DMS153 (cell line): ENCODE measurements around the gene DOCK4.

Source experiments
- DNase-seq: peaks from one replicate; lab custom pipeline; 2025; lab: John Stamatoyannopoulos, UW

The DOCK4 gene

DNA sequence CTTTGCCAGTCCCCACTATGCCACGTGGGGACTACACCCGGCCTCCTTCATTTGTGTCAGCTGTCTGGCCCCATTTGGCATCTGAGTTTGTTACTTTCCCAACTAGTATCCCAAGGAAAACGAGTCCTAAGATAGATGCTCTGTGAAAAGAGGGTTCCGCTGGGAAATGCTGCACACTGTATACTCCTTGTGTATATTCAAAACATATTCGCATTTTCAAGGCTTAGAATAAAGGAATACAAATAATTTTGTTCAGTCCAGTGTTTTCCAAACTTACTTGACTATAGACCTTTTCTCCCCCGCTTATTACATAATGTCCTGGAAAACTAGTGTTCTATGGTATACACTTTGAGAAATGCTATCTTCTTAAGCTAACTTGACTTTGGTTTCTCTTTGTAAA, 476.1 kb downstream of the DOCK4 start:
- DNase-seq, result no peak

DNA sequence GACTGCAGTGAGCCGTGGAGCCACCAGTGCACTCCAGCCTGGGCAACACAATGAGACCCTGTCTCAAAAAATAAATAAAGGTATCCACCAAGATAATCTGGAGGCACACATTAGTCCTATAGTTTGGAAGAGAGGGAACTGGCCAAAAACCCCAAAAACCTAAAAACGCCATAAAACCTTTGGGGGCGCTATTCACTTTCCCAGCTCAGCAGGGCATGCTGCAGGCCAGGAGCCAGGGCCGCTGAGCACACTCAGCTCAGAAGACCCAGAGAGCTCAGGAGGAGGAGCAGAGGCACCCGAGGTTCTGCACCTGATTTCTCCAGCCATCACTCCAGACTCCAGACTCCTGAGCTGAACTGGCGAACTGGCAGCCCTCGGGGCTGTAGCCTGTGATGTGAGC, 476.7 kb downstream of the DOCK4 start:
- no peak for DNase-seq

DNA sequence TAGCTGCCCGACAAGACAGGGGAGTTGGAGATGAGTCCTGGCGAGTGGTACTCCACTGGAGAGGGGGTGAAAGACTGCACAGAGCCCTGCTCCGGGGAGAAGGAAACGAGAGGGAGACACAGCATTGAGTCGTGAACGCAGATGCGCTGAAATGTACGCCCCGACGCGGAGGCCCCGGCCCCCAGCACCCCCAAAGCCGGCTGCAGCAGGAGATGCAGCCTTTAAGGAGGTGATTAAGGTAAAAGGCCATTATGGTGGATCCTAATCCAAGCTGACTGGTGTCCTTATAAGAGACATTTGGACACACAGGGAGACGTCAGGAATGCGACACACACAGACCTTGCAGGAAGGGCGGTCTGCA, 477.6 kb downstream of the DOCK4 start:
- no peak for DNase-seq

DNA sequence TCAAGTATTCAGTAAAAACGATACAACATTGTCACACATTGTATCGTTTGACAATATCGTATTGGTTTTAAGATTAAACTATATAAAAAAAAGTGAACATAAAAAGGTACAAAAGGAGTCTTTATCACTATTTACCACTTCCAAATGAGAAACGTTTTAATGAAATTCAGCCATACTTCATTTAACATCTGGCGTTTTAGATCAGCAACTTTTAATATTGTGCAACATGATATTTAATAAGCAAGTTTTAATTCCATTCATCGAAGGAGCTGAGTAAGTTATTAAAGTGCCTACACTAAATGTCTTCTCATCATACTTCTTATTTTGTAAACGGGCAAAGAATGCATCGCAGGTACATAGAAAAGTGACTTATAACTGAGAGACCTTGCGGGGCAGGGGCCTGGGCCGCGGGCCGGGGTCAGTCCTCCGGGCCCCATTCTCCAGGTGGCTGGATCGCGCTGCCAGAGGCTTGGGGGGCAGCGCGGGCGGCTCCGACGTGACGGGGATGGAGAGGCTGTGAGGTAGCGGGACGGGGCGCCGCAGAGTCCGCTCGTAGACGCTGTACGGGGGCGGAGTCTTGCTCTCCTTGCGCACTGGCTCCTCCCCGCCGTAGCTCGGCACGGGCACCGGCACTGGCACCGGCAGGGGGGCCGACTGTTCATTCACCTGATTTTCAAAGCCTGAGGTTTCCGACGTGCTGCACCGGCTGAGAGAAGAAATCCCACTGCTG, 478.1 kb downstream of the DOCK4 start:
- DNase-seq, result no peak

DNA sequence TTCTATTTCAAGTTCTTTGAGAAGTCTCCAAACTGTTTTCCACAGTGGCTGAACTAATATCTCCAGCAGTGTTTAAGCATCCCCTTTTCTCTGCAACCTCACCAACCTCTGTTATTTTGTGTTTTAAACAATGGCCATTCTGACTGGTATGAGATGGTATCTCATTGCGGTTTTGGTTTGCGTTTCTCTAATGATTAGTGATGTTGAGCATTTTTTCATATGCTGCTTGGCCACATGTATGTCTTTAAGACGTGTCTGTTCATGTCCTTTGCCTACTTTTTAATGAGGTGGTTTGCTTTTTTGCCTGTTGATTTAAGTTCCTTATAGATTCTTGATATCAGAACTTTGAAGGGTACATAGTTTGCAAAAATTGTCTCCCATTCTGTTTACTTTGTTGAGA, 487.3 kb downstream of the DOCK4 start:
- DNase-seq, result no peak

DNA sequence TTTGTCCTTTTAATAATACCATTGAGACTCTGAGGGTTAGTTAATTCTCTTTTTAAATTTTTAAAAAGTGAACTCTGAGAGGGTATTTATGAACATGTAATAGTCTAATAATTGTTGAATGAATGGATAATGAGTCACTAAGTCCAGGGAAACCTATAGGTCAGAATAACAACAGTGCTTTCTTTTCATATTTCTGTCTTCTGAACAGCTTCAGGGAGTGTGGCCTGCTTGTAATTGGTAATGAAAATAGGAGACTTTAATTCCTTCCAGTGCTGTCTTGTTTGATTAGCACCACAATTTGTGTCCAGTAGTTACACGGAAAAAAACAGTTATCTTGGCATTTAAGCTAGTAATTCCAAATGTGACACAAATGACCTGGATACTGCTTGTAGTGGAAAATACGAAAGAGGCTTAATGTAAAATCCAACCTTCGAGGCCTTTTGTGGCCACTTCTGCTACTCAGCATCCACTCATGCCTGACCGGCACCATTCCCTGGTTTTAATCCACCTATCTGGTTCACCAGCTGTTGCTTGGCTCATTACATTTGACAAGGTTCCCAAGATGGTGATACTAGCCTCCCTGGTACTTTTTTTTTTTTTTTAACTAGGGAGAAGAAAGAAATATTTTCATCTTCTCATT, 494.7 kb downstream of the DOCK4 start:
- DNase-seq, result no peak

DNA sequence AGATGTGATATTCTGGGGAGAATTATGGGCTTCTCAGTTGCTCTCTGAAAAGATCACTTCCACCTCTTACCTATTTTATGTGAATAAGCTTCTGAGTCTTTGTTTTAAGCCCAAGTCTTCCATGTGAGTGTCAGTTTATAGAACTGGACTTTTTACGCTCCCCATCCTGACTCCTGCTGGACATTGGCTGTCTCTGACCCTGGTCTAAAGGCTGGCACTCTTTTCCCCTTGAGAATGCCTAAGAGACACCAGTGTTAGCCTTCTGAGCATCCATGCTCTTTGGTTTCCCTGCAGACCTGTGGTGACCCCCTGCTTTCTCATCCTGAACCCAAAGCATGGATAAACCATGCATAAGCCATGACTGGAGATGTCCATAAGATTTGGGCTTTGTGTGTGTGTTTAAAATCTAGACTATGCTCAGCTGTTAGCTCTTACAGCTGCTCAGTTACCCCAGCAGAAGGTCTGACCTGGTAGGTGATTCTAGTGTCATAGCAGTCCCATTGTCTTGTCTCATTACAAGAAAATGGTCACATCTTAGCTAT, 495.3 kb downstream of the DOCK4 start:
- DNase-seq, result no peak

DNA sequence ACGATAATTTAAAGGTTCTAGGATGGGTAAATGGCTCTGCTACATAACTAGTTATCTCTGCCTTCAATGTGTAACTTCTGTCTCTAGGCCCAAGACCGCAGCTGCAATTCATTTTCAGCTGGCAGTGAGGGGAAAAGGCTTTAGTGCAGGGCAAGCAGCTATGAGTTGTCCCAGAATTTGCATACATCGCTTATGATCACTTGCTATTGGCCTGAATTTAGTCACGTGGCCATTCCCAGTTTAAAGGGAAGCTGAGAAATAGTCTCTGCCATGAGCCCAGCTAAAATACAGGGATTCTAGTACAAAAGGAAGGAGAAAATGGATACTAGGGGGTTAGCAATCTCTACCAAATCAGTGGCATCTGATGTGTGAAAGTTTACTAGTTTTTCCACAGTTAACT, 498.1 kb downstream of the DOCK4 start:
- no peak for DNase-seq

DNA sequence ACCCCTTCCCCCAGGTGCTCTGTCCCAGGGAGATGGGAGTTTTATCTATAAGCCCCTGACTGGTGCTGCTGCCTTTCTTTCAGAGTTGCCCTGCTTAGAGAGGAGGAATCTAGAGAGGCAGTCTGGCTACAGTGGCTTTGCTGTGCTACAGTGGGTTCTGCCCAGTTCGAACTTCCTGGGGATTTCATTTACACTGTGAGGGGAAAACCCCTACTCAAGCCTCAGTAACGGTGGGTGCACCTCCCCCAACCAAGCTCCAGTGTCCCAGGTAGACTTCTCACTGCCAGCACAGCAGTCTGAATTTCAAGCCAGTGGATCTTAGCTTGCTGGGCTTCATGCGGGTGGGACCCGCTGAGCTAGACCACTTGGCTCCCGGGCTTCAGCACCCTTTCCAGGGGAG, 500.4 kb downstream of the DOCK4 start:
- no peak for DNase-seq

DNA sequence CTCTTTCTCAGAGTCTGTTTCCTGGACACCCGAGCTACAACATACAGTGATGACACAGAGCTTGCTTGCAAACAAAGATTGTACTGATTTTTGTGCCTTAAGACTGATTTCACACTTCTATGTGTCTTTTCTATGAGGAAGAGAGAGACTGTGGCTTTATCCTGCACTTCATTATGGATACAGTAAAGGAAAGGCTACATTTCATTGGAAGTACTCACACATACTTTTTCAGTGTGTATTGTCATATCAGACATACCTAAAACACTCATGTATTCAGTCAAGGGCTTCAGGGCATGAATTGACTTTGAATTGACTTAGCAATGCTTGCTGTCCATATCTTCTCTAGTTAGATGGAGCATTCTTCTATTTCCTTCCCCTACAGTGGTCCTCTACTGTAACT, 508.4 kb downstream of the DOCK4 start:
- no peak for DNase-seq

DNA sequence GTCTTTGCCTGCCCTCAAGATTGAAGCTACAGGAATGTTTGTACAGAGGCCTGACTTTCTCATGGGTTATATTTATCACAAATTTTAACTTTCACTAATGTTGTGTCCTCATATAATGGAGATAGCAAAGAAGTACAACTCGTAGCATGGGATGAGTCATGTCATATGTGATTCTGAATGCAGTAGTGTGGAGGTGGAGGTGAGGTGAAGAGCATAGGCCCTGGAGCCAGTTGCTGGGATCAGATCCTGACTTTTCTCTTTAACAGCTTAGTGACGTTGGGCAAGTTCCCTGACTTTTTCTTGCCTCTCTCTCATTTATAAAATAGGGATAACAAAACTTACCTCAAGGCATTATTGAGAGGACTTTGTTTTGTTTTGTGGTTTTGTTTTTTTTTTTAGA, 511.8 kb downstream of the DOCK4 start:
- no peak for DNase-seq

DNA sequence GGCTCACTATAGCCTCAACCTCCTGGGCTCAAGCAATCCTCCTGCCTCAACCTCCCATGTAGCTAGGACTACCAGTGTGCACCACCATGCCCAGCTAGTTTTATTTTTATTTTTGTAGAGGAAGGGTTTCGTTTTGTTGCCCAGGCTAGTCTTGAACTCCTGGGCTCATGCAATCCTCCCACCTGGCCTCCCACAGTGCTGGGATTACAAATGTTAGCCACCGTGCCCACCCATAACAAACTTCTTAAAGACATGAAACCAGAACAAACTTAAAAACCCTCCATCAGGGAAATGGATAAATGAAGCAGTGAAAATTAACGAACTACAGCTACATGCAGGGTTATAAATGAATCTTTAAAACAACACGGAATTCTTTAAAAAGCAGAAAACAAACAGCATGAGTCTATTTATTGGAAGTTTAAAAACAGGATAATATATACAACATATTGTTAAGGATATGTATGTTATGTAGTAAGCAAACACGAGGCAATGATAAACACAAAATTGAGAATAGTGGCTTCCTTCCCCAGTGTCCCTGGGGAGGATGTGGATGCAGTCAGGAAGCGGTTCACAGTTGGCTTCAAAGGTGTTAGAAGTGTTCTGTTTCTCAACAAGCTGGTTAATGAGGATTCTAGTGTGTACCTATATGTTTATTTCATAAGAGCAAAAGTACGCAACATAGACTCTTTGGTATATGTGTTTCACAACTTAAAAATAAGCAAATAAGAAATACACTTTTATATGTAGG, 515.7 kb downstream of the DOCK4 start:
- DNase-seq, result no peak

DNA sequence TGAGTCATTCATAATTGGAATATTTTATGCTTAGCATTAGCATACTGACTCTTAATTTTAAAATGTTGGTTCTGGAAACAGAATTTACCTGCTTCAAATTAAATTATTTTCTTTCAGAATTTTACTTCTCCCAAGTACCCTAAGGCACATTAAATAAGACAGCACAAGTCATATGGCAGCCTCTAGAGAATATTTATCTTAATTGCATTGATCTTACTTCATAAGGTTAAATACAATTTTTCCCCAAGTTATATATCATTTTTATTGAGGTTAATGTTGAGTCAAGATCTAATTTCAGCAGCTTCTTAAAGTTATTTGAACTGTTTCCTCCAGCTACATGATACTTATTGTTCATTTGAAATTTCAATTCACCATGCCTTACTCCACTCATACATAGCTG, 520.9 kb downstream of the DOCK4 start:
- DNase-seq, result no peak

DNA sequence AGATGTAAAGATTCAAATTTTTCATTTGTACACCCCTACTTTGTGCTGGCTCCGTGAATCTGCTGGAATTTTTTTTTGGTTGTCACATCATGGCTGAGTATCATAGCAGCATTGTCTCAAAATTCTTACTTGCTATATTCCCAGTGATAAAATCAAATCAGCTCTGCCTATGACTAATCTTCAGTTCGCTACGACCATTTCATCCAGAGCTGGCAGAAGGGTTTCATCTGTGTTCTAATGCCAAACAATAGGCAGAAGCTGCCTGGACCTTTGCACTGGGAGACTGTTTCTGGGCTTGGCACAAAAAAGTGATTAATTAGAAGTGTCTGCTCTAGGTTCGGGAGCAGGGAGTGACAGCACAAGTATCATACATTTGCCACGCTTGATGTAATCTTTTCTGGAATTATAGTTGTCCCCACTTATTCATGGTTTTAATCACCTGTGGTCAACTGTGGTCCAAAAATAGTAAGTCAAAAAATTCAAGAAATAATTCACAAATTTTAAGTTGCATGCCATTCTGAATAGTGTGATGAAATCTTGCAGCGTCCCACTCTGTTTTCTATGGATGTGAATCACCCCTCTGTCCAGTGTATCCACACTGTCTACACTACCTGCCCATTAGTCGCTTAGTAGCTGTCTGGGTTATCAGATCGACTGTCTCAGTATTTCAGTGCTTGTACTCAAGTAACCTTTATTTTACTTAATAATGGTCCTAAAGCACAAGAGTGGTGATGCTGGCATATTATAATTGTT, 523.4 kb downstream of the DOCK4 start:
- no peak for DNase-seq

DNA sequence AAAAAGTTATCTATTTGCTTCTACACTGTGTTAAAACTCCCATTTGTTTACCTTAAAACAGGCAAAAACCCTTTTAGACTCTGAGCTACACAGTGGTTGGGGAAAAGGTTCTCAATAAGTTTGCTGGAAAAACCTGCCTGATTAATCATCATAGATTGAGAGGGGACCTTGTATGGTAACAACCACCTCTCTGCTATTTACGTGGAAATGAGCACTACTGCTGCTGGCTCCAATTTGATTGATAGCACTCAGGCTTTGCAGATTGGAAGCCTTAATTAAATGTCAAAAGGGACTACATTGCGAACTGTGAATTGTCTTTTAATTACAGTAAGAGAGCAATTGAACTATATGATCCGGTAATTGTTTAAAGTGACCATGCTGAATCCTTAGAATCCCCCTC, 525.0 kb downstream of the DOCK4 start:
- DNase-seq, result no peak

DNA sequence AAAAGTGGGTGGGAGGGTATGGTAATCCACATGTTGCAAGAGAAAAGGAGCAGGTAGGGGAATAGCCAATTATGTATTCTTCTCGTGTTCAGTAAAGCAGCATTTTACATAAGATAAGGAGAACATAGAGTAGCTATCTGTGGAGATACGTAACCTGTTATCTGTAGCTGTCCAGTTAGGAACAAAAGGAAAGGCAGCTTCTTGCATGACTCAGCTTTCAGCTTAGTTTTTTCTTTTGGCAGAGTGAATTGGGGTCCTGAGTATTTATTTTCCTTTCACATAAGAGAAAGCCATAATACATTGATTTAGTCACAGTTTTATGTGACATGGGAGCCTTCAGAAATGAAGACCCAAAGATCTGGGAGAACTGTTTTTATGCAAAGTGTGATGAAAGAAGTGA, 527.2 kb downstream of the DOCK4 start:
- no peak for DNase-seq

DNA sequence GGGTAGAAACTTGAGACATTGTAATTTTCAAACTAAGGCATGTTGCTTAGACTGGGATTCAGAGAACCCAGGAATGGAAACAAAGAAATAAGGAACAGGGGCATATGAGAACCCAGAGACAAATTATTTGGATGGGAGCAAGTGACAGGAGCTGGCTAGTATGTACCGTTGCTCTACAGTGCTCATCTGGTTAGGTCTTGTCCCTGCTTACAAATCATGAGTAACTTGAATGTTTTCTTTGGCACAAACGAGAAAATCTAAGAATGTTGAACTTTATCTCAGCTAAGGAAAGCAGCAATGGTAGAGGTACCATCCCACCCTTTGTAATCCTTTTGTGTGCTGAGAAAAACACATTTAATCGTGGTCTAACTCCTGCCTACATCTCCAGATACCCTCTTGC, 527.9 kb downstream of the DOCK4 start:
- DNase-seq, result no peak

DNA sequence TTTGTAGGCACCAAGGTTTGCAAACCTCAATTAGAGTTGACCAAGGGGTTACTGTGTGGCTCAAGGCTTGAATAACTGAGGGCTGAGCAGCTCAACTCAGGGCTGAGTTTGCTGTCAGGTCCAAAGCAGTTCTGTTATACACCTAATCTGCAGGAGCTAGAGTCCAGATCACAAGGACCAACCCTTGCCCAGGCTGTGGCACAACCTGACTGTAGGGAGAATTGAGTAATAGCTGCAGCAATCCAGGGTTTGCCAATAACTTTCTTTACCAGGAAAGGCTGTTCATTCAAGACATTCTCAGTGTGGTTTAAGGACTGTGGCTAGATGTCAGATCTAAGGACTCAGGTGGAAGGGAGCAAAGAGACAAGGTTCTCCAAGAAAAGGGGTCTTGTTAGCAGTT, 528.4 kb downstream of the DOCK4 start:
- DNase-seq, result no peak

DNA sequence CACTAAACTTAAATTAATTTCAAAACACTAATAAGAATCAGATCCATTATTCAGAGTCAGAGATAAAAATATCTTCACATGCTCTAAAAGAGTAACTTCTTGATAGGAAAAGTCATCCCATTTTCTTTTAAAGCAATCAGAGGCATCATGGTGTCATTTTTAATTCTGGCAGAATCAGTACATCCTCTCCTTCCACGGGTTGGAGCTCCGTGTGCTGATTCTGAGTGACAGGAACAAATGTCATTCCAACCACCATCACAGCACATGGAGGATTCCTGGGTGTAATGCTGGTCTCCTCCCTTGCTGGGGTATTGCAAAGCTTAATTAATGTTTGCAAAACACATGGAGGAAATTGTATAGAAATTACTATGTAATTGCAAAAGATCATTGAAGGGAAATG, 529.4 kb downstream of the DOCK4 start:
- DNase-seq, result no peak
